ENCODE results near the gene MAP3K8. TPM values are rescaled to one million over a fixed set of nuclear protein-coding genes. Genes with fewer than 3 reads are reported as not detected.

Gene MAP3K8
- total and polyA plus RNA-seq, 9 of the 15 experiments (the other 6 are each of a cell fraction or from before 2014, with no cell fraction given) = 6.9 to 23.6 (median 13.6) TPM

- TF ChIP-seq TSHZ1 (CRISPR knock-in tag; IDR thresholded peaks at IDR 0.05) (no peak), RFX1 (IDR thresholded peaks at IDR 0.05) (peak; percentile 70), ZBTB7A (IDR thresholded peaks at IDR 0.05; ENCODE audit: borderline replicate concordance, control insufficient read depth, low read depth, low read length) (peak; percentile 42; the same call in 1 of the 2 replicates), CBFA2T3 (IDR thresholded peaks at IDR 0.05) (peak; percentile 25; the same call in 1 of the 2 replicates), ZNF282 (CRISPR knock-in tag; IDR thresholded peaks at IDR 0.05) (no peak), ATF7 (IDR thresholded peaks at IDR 0.05) (no peak), YY1 (IDR thresholded peaks at IDR 0.05; ENCODE audit: borderline replicate concordance in 1 of 3, control insufficient read depth in 1 of 3, extremely low read depth in 1 of 3, insufficient read depth in 3 of 3, insufficient read length in 1 of 3, insufficient replicate concordance in 2 of 3, low read depth in 1 of 3, low read length in 2 of 3) (peak in 1 of 3 experiments; percentile 35), CC2D1A (IDR thresholded peaks at IDR 0.05) (no peak), MAFG (tag; conservative IDR thresholded peaks at IDR 0.05) (no peak), ETV6 (IDR thresholded peaks at IDR 0.05; ENCODE audit: borderline replicate concordance in 1 of 2, low read depth in 2 of 2, low read length in 1 of 2) (no peak), ETV6 (CRISPR knock-in tag; IDR thresholded peaks at IDR 0.05; ENCODE audit: borderline replicate concordance) (no peak)
- TF ChIP-seq, protein P1, sequence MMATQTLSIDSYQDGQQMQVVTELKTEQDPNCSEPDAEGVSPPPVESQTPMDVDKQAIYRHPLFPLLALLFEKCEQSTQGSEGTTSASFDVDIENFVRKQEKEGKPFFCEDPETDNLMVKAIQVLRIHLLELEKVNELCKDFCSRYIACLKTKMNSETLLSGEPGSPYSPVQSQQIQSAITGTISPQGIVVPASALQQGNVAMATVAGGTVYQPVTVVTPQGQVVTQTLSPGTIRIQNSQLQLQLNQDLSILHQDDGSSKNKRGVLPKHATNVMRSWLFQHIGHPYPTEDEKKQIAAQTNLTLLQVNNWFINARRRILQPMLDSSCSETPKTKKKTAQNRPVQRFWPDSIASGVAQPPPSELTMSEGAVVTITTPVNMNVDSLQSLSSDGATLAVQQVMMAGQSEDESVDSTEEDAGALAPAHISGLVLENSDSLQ (IDR thresholded peaks at IDR 0.05) = peak; percentile 88
Measured at GRCh38 chr10:30436191-30436611, 2.2 kb downstream of the MAP3K8 start (continued).
